GM21825 (cell line): ENCODE measurements around the gene NDRG4.

Source experiments
- ATAC-seq: cut with Tn5 transposase; IDR thresholded peaks from one replicate; pipeline ENCODE4 v1.9.1; 2021; ENCODE audit warnings: mild to moderate bottlenecking, moderate library complexity; ENCODE audit not compliant: unreplicated experiment

NDRG4 gene

GRCh38 chr16:58493756-58494431 lies 6.0 kb upstream of the NDRG4 start:
- no peak for ATAC-seq

GRCh38 chr16:58494981-58495520 lies 4.9 kb upstream of the NDRG4 start:
- peak; percentile 74 for ATAC-seq

DNA sequence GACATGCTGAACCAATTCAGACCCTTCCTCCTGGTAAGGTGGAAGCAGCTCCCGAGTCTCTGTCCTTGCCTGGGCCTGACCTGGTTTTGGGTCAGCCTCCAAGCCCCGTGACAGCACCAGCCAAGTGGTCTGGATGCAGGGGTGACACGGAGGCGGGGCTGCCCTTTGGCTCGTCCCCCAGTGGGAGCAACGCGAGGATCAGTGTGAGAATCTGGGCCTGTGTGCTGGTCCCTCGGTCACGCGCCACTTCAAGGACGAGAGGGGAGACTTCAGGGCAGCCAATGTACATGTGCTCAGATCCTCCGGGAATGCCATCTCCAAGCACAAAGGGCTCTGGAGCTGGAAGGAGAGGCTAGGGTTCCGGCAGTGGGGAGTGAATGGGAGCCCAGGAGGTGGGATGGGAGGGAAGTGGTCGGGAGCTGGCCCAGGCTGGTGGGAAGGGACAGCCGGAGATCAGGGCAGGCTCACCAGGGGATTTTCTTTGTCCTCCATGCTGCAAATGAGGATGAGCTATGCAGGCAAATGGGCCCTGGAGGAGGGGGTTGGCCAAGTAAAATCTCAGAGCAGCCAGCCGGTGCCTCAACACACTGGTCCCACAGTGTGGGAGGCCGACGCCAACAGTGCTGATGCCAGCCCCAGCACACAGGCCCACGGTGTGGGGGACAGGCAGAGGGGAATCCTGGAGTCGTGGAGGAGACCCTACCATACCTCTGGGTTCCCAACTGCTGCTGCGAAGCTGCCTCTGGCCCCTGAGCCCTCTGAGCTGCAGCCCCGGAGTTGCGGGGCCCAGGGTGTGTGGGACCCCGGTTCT lies 4.2 kb upstream of the NDRG4 start:
- no peak for ATAC-seq

GRCh38 chr16:58497468-58497867 lies 2.5 kb upstream of the NDRG4 start:
- no peak for ATAC-seq

- no peak for ATAC-seq
Measured at GRCh38 chr16:58497935-58498334, 2.0 kb upstream of the NDRG4 start.

GRCh38 chr16:58498341-58499091 lies 1.4 kb upstream of the NDRG4 start:
- ATAC-seq = no peak

DNA sequence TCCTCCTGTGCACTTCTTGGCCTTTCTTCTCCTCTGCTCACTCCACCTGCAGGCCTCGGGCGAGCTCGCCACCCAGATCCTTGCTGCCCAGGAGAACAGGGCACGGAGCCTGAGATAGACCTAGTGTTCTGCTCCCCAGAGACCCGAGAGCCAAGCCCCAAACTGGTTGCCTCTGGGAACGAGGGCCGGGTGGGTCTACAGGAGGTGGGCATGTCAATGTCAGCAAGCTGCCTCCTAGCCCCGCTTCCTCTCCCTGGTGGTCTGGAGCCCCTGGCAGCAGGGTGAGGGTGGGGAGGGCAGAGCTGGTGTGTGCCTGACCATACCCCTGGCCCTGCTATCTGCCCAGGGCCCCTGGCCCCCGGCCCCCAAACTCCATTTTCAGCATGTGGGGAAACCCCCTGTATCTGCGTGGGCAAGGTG lies 841 bp upstream of the NDRG4 start:
- ATAC-seq = no peak

GRCh38 chr16:58500430-58501241 lies 693 bp downstream of the NDRG4 start:
- no peak for ATAC-seq

- ATAC-seq = no peak
Measured at GRCh38 chr16:58501242-58502131, 1.5 kb downstream of the NDRG4 start.

GRCh38 chr16:58502217-58502921 lies 2.4 kb downstream of the NDRG4 start:
- no peak for ATAC-seq

GRCh38 chr16:58503166-58503862 lies 3.4 kb downstream of the NDRG4 start:
- no peak for ATAC-seq

- ATAC-seq = no peak
Measured at GRCh38 chr16:58503863-58504688, 4.1 kb downstream of the NDRG4 start.

DNA sequence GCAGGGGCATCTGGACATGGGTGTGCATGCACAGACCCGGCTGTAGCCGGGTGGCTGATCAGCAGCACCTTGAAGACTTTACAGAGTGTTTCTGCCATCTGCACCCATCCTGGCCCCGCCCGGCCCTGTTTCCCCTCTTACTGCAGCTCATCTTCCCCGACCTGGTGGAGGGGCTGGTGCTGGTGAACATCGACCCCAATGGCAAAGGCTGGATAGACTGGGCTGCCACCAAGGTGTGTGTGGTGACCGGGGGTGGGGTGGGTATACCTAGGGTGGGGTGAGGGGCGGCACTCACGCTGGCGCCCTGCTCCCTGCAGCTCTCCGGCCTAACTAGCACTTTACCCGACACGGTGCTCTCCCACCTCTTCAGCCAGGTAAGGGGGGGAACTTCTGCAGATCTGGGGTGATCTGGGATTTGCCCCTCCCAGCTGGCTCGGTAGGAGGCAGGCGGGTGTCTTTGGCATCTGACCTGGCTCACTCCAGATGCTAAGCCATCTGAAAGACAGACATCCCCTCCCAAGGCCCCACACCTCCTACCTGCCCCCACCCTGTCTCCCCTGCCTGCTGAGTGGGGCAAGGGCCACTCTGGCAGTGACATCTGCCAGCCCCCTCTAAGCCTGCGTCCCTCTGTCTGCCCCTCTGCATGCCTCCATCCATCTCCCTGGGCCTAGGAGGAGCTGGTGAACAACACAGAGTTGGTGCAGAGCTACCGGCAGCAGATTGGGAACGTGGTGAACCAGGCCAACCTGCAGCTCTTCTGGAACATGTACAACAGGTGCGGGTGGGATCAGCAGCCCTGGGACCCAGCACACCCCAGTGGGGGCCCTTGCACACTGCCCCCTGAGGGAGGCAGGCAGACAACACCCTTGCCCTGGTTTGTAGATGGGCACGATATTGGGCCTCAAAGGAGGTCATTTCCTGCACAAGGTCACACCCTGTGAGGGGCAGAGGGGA lies 6.6 kb downstream of the NDRG4 start:
- no peak for ATAC-seq

GRCh38 chr16:58507195-58507962 lies 7.4 kb downstream of the NDRG4 start:
- no peak for ATAC-seq

DNA sequence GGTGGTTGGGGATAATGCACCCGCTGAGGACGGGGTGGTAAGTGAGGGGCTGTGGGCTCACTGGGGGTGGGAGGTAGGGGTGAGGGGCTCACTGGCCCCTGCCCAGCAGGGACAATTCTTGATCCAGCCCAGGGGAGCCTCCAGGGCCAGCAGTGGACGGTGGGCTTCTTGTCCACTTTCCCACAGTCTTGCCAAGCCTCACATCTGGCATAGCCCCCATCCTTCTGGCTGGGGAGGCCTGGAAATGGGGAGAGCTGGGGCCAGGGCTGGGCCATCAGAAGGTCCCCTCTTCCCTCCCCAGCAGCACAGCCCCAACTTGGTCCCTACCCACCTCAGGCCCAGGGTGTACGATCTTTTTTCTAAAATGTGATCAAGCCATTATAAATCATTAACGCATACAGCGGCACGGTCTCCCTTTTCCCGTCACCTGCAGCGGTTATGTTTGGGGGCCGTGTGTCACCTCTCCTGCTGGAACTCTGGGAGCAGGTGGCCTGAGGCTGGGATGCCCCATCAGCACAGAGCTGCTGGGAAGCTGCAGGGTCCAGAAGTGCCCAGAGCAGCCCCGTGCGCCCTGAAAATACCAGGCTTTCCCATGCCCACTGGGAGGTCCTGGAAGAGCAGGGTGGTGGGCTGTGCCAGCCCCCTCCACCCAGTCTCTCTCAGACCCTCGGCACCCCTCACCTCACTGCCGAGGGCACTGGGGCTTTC lies 8.2 kb downstream of the NDRG4 start:
- no peak for ATAC-seq
